Retinal pigment epithelial cell (primary cell): ENCODE results near the gene UBE3A.

ENCODE experiments used
- DNase-seq: peaks from one replicate; pipeline ENCODE4 v3.0.0-alpha.2; 2010; ENCODE audit warnings: low read depth
- H3K4me3 ChIP-seq: 2 replicates; pipeline ENCODE4 v1.5.1; 2011; ENCODE audit warnings: mild to moderate bottlenecking, low read length, control low read depth, moderate library complexity
- TF ChIP-seq, protein P1 (sequence below): conservative IDR thresholded peaks from 2 replicates; pipeline ENCODE4 v1.5.1; 2011; ENCODE audit warnings: low read depth, low read length, control low read depth, inconsistent platforms

UBE3A gene

DNA sequence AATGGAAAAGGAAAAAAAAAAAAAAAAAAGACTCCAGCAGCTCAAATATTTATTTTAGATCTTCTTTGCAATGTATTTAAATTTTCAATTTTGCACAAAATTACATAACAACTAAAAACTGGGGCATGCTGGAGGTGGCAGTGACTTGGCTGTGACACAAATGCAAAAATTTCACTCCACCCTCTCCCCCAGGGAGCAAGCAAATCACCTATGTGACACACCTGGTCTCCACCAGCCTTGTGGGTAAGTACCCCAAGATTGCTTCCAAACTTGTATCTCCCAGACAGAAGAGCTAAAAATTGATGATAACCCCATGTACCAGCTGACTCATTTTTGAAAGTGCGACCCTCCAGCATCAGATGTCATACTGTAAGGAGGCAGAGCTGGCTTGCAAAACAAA lies 32.0 kb downstream of the UBE3A start:
- no peak overlapping the region for H3K4me3 ChIP-seq

DNA sequence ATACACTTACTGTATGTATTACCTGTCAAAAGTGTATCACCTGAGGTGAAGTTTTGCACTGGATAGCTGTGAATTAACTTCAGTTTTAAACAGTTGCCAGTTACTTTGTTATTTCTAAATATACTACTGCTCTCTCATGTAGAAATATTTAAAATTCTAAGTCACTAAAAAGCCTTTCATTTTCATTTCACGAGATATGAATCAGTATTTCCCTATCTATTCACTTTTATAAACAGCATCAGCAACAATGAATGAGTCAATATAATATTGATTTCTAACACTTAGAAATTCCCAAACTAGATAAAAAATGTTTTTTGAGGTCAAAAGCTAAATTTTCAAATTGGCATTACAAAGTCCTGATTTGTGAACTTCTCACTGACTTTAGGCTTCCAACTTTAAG lies 32.6 kb downstream of the UBE3A start:
- no peak overlapping the region for H3K4me3 ChIP-seq
- TF ChIP-seq, protein P1, sequence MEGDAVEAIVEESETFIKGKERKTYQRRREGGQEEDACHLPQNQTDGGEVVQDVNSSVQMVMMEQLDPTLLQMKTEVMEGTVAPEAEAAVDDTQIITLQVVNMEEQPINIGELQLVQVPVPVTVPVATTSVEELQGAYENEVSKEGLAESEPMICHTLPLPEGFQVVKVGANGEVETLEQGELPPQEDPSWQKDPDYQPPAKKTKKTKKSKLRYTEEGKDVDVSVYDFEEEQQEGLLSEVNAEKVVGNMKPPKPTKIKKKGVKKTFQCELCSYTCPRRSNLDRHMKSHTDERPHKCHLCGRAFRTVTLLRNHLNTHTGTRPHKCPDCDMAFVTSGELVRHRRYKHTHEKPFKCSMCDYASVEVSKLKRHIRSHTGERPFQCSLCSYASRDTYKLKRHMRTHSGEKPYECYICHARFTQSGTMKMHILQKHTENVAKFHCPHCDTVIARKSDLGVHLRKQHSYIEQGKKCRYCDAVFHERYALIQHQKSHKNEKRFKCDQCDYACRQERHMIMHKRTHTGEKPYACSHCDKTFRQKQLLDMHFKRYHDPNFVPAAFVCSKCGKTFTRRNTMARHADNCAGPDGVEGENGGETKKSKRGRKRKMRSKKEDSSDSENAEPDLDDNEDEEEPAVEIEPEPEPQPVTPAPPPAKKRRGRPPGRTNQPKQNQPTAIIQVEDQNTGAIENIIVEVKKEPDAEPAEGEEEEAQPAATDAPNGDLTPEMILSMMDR, result no peak
- no peak for DNase-seq

More for the DNA sequence above, 32.0 kb downstream of the UBE3A start:
- TF ChIP-seq, protein P1, result no peak
- no peak for DNase-seq

DNA sequence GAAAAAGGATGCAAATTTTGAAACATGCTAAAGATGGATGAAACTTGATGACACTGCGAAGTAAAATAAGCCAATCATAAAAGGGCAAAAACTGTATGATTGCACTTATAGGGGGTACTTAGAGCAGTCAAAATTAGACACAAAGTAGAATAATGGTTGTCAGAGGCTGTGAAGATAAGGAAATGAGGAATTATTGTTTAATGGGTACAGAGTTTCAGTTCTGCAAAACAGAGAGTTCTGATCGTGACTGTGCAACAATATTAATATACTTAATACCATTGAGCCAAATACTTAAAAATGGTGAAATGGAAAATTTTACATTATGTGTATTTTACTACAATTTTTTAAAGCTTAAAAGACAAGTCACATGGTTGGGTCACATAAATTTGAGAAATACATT lies 35.1 kb downstream of the UBE3A start:
- H3K4me3 ChIP-seq, result no peak overlapping the region
- TF ChIP-seq, protein P1, result no peak
- no peak for DNase-seq

DNA sequence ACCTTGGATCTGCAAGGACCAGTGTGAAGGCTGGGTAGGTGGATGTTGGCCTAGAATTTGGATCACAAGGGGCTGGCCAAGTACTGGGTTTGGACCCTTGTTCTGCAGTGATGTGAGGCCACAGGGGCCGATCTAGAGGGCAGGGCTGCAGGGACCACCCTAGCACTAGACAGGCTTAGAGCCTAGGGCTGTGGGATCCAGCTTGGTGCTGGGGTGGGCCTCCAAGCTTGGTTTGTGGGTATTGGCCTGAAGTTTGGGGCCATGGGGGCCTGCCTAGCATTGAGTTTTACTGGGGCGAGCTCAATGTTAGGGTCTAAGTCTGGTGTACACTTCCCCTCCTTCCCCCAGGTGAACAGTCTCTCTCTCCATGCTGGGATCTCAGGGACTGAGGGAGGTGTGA lies 36.5 kb downstream of the UBE3A start:
- TF ChIP-seq, protein P1, result no peak
- no peak for DNase-seq
- no peak overlapping the region for H3K4me3 ChIP-seq

DNA sequence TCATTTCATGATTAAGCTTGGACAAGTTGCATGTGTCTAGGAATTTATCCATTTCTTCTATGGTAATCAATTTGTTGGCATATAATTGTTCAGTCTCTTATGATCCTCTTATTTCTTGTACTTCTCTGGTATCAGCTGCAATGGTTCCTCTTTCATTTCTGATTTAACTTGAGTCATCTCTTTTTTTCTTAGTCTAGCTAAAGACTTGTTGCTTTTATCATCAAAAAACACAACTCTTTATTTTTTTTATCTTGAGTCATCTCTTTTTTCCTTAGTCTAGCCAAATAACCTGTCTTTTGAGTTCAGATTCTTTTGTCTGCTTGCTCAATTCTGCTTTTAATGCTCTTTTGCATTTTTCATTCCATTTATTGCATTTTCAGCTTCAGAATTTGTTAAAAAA lies 37.3 kb downstream of the UBE3A start:
- no peak for DNase-seq
- H3K4me3 ChIP-seq, result no peak overlapping the region
- TF ChIP-seq, protein P1, result no peak

DNA sequence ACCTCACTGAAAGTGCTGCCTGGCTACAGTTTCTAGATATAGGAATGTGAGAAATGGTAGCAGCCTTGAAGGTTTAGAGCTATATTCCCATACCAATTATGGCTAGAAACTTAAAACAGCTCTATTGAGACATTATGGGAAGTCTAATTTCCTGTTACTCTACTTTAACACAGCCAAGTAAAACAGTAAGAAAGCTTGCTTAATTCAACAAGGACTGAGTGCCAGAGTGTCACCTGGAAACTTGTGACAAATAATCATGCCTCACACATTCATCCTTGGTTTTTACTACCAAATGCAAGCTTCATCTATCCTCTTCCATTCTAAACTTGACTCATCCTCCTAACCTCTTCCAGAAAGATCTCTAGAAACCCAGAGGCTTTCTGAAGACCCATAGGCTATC lies 41.7 kb downstream of the UBE3A start:
- TF ChIP-seq, protein P1, result no peak
- no peak overlapping the region for H3K4me3 ChIP-seq
- no peak for DNase-seq

DNA sequence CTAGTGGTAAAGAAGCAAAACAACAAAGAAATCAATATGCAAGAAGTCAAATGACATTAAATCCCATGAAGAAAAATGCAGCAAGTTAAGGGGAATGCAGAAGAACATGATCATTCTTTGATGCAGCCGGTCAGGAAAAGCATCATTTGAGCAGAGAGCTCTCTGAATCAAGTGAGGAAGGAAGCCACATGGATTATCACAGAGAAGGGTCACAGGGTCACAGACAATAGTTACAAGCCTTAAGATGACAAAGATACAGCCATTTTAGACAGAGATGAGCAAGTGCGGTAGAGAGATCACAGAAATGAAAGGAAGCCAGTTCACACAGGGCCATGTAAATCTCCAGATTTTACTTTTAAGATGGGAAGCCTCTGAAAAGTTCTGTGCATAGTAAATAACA lies 43.9 kb downstream of the UBE3A start:
- no peak overlapping the region for H3K4me3 ChIP-seq
- DNase-seq, result no peak
- TF ChIP-seq, protein P1, result no peak
